Bronchial epithelial cell (primary cell): ENCODE measurements around the gene FZD1. TPM values are rescaled to one million over a fixed set of nuclear protein-coding genes. Genes with fewer than 3 reads are reported as not detected.

ENCODE experiments used
- DNase-seq: peaks from one replicate; pipeline ENCODE4 v3.0.0-alpha.2; 2010; ENCODE audit warnings: low read depth
- FAIRE-seq: peaks from 2 replicates; lab custom pipeline; 2011; peaks lifted over from hg19 to GRCh38; lab: Jason Lieb, UNC
- H3K27me3 ChIP-seq: 2 replicates; pipeline ENCODE4 v1.5.1; 2011; ENCODE audit warnings: low read length; ENCODE audit not compliant: control insufficient read depth, insufficient read depth
- H3K36me3 ChIP-seq: 2 replicates; pipeline ENCODE4 v1.5.1; 2011; ENCODE audit warnings: low read length; ENCODE audit not compliant: control insufficient read depth, insufficient read depth
- H3K4me3 ChIP-seq: 2 replicates; pipeline ENCODE4 v1.5.1; 2011; ENCODE audit warnings: mild to moderate bottlenecking, low read depth, low read length, control low read depth
- total RNA-seq: library from RNA; depleted of rRNA; stranded (reverse); fragments of >200 nt; gene quantifications from 2 replicates; pipeline ENCODE4 v1.2.1, GENCODE V29; 2014
- TF ChIP-seq, protein P1 (sequence below): IDR thresholded peaks from 2 replicates; pipeline ENCODE4 v1.5.1; 2011; ENCODE audit warnings: mild to moderate bottlenecking, moderate library complexity, low read length, control low read depth, inconsistent platforms; ENCODE audit not compliant: insufficient read depth, severe bottlenecking

Gene FZD1
- total RNA-seq, 1 donor from 2014 or later: 2.4 TPM

- TF ChIP-seq, protein P1, sequence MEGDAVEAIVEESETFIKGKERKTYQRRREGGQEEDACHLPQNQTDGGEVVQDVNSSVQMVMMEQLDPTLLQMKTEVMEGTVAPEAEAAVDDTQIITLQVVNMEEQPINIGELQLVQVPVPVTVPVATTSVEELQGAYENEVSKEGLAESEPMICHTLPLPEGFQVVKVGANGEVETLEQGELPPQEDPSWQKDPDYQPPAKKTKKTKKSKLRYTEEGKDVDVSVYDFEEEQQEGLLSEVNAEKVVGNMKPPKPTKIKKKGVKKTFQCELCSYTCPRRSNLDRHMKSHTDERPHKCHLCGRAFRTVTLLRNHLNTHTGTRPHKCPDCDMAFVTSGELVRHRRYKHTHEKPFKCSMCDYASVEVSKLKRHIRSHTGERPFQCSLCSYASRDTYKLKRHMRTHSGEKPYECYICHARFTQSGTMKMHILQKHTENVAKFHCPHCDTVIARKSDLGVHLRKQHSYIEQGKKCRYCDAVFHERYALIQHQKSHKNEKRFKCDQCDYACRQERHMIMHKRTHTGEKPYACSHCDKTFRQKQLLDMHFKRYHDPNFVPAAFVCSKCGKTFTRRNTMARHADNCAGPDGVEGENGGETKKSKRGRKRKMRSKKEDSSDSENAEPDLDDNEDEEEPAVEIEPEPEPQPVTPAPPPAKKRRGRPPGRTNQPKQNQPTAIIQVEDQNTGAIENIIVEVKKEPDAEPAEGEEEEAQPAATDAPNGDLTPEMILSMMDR: no peak
- Histone ChIP-seq H3K27me3 (peaks cover 3% of the 10 kb centered on the region), H3K4me3 (peak overlapping the region; percentile 68), H3K36me3 (no peaks in the 10 kb centered on the region)
- DNase-seq (no peak), FAIRE-seq (no peak)
These were observed 1.4 kb downstream of the FZD1 start for GRCh38 chr7:91265693-91266066.

DNA sequence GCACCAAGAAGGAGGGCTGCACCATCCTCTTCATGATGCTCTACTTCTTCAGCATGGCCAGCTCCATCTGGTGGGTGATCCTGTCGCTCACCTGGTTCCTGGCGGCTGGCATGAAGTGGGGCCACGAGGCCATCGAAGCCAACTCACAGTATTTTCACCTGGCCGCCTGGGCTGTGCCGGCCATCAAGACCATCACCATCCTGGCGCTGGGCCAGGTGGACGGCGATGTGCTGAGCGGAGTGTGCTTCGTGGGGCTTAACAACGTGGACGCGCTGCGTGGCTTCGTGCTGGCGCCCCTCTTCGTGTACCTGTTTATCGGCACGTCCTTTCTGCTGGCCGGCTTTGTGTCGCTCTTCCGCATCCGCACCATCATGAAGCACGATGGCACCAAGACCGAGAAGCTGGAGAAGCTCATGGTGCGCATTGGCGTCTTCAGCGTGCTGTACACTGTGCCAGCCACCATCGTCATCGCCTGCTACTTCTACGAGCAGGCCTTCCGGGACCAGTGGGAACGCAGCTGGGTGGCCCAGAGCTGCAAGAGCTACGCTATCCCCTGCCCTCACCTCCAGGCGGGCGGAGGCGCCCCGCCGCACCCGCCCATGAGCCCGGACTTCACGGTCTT lies 1.9 kb downstream of the FZD1 start:
- H3K4me3 ChIP-seq: peak overlapping the region; percentile 68
- H3K36me3 ChIP-seq: no peaks in the 10 kb centered on the region
- no peak for FAIRE-seq
- no peak for DNase-seq
- TF ChIP-seq, protein P1: no peak
- H3K27me3 ChIP-seq: peaks cover 3% of the 10 kb centered on the region

- Histone ChIP-seq H3K36me3 (no peaks in the 10 kb centered on the region), H3K27me3 (peaks cover 3% of the 10 kb centered on the region), H3K4me3 (no peak overlapping the region)
- FAIRE-seq (no peak), DNase-seq (no peak)
- TF ChIP-seq, protein P1: no peak
These were observed 2.5 kb downstream of the FZD1 start for GRCh38 chr7:91266689-91267090.

DNA sequence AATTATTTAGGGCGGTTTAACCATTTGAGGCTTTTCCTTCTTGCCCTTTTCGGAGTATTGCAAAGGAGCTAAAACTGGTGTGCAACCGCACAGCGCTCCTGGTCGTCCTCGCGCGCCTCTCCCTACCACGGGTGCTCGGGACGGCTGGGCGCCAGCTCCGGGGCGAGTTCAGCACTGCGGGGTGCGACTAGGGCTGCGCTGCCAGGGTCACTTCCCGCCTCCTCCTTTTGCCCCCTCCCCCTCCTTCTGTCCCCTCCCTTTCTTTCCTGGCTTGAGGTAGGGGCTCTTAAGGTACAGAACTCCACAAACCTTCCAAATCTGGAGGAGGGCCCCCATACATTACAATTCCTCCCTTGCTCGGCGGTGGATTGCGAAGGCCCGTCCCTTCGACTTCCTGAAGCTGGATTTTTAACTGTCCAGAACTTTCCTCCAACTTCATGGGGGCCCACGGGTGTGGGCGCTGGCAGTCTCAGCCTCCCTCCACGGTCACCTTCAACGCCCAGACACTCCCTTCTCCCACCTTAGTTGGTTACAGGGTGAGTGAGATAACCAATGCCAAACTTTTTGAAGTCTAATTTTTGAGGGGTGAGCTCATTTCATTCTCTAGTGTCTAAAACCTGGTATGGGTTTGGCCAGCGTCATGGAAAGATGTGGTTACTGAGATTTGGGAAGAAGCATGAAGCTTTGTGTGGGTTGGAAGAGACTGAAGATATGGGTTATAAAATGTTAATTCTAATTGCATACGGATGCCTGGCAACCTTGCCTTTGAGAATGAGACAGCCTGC lies 3.1 kb downstream of the FZD1 start:
- Histone ChIP-seq H3K4me3 (peak overlapping the region; percentile 7), H3K27me3 (peaks cover 3% of the 10 kb centered on the region), H3K36me3 (no peaks in the 10 kb centered on the region)
- DNase-seq (no peak), FAIRE-seq (no peak)
- TF ChIP-seq, protein P1: no peak

GRCh38 chr7:91270372-91270771 lies 6.1 kb downstream of the FZD1 start:
- Histone ChIP-seq H3K27me3 (peaks cover 3% of the 10 kb centered on the region), H3K4me3 (no peak overlapping the region), H3K36me3 (no peaks in the 10 kb centered on the region)
- DNase-seq: no peak
- FAIRE-seq: no peak
- TF ChIP-seq, protein P1: no peak
